ENCODE results near the gene AUTS2.

DNA sequence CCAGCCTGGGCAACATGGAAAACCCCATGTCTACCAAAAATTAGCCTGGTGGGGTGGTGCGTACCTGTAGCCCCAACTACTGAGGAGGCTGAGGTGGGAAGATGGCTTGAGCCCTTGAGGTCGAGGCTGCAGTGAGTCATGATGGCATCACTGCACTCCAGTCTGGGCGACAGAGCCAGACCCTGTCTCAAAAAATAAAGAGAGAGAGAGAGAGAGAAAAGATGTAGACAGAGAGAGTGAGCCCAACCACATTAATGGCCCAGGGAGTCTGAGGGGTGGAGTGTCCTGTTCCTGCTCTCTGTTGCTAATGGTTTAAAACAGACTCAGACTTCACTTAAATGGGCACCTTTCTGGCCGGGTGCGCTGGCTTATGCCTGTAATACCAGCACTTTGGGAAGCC lies 1078.0 kb downstream of the AUTS2 start:
- no peak for TF ChIP-seq POLR2A (IDR thresholded peaks at IDR 0.05; ENCODE audit: low read depth, low read length)
- no peak for TF ChIP-seq YY1 (IDR thresholded peaks at IDR 0.05; ENCODE audit: low read depth, low read length)
- TF ChIP-seq SUPT20H (IDR thresholded peaks at IDR 0.05; ENCODE audit: borderline replicate concordance, control insufficient read depth, low read depth, low read length), result no peak
- TF ChIP-seq, protein P1, sequence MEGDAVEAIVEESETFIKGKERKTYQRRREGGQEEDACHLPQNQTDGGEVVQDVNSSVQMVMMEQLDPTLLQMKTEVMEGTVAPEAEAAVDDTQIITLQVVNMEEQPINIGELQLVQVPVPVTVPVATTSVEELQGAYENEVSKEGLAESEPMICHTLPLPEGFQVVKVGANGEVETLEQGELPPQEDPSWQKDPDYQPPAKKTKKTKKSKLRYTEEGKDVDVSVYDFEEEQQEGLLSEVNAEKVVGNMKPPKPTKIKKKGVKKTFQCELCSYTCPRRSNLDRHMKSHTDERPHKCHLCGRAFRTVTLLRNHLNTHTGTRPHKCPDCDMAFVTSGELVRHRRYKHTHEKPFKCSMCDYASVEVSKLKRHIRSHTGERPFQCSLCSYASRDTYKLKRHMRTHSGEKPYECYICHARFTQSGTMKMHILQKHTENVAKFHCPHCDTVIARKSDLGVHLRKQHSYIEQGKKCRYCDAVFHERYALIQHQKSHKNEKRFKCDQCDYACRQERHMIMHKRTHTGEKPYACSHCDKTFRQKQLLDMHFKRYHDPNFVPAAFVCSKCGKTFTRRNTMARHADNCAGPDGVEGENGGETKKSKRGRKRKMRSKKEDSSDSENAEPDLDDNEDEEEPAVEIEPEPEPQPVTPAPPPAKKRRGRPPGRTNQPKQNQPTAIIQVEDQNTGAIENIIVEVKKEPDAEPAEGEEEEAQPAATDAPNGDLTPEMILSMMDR (IDR thresholded peaks at IDR 0.05 in 2 of 3, conservative IDR thresholded peaks at IDR 0.05 in 1 of 3; ENCODE audit: control insufficient read depth in 2 of 3, extremely low read depth in 1 of 3, insufficient read depth in 1 of 3, low read depth in 3 of 3, low read length in 3 of 3), result no peak

Measured in GM12878 (cell line).